ENCODE data around the gene PSMC3IP.

PSMC3IP gene

GRCh38 chr17:42584880-42585279 lies 7.4 kb upstream of the PSMC3IP start:
- no peak overlapping the region for H3K4me3 ChIP-seq (ENCODE audit: low read depth, low read length)
- no peak for TF ChIP-seq CTCF (IDR thresholded peaks at IDR 0.05; ENCODE audit: borderline replicate concordance, insufficient read depth, low read depth, low read length)

- TF ChIP-seq CTCF (IDR thresholded peaks at IDR 0.05; ENCODE audit: borderline replicate concordance, insufficient read depth, low read depth, low read length): no peak
- no peak overlapping the region for H3K4me3 ChIP-seq (ENCODE audit: low read depth, low read length)
These were observed 4.3 kb upstream of the PSMC3IP start for GRCh38 chr17:42581744-42582270.

- no peak for TF ChIP-seq CTCF (IDR thresholded peaks at IDR 0.05; ENCODE audit: borderline replicate concordance, insufficient read depth, low read depth, low read length)
These were observed 2.4 kb upstream of the PSMC3IP start for GRCh38 chr17:42579794-42580551.

GRCh38 chr17:42578282-42578869 lies 847 bp upstream of the PSMC3IP start:
- H3K4me3 ChIP-seq (ENCODE audit: low read depth, low read length): peak overlapping the region; percentile 79
- TF ChIP-seq CTCF (IDR thresholded peaks at IDR 0.05; ENCODE audit: borderline replicate concordance, insufficient read depth, low read depth, low read length): peak; percentile 76

More at GRCh38 chr17:42579794-42580551, 2.4 kb upstream of the PSMC3IP start:
- no peak overlapping the region for H3K4me3 ChIP-seq (ENCODE audit: low read depth, low read length)

GRCh38 chr17:42577140-42577531 lies 393 bp downstream of the PSMC3IP start:
- peak overlapping the region; percentile 79 for H3K4me3 ChIP-seq (ENCODE audit: low read depth, low read length)
- no peak for TF ChIP-seq CTCF (IDR thresholded peaks at IDR 0.05; ENCODE audit: borderline replicate concordance, insufficient read depth, low read depth, low read length)

GRCh38 chr17:42574463-42574862 lies 3.1 kb downstream of the PSMC3IP start:
- TF ChIP-seq CTCF (IDR thresholded peaks at IDR 0.05; ENCODE audit: borderline replicate concordance, insufficient read depth, low read depth, low read length): no peak
- no peak overlapping the region for H3K4me3 ChIP-seq (ENCODE audit: low read depth, low read length)

- TF ChIP-seq CTCF (IDR thresholded peaks at IDR 0.05; ENCODE audit: borderline replicate concordance, insufficient read depth, low read depth, low read length): no peak
- H3K4me3 ChIP-seq (ENCODE audit: low read depth, low read length): no peak overlapping the region
These were observed 4.4 kb downstream of the PSMC3IP start for GRCh38 chr17:42573095-42573494.

All from GM12875 (cell line).